T-helper 22 cell (primary cell): Measurements from ENCODE around the gene LRRC56.

Source experiments
- DNase-seq: peaks from one replicate; pipeline ENCODE4 v3.0.0-alpha.2; 2020; ENCODE audit warnings: low read depth

LRRC56 gene

GRCh38 chr11:598005-598680 lies 60.8 kb downstream of the LRRC56 start:
- no peak for DNase-seq

GRCh38 chr11:601573-602245 lies 64.4 kb downstream of the LRRC56 start:
- no peak for DNase-seq

- no peak for DNase-seq
Observed at GRCh38 chr11:603154-603553, 65.8 kb downstream of the LRRC56 start.
